DMS114 treated with DMSO at 0.1 percent for 48 hours (cell line): ENCODE data around the gene TBPL1.
A peak's percentile ranks its signal among the peaks of the same experiment; 100 is the strongest.
"Not testable (repeated sequence)": the region's sequence is repeated elsewhere in the genome, so short reads cannot be mapped to it uniquely, and the experiment has no call there.

Experiments used
- DNase-seq: peaks from one replicate; lab custom pipeline; 2025; ENCODE audit not compliant: unreplicated experiment; lab: John Stamatoyannopoulos, UW

TBPL1 gene

GRCh38 chr6:133952815-133953633, at the start of gene TBPL1:
TBPL1 (plus strand) TSS chr6:133953224; CDS start chr6:133980126, 26,902 bp downstream.
- peak; percentile 77 for DNase-seq

- no peak for DNase-seq
Measured at GRCh38 chr6:133903855-133904254, 49.2 kb upstream of the TBPL1 start.

- DNase-seq: no peak
Measured at GRCh38 chr6:133906050-133906449, 47.0 kb upstream of the TBPL1 start.

GRCh38 chr6:133916650-133917151, 36.3 kb upstream of the TBPL1 start:
- peak; percentile 31 for DNase-seq

GRCh38 chr6:133917781-133918180, 35.2 kb upstream of the TBPL1 start:
- DNase-seq: no peak

- DNase-seq: no peak
Measured at GRCh38 chr6:133918208-133918930, 34.7 kb upstream of the TBPL1 start.

- DNase-seq: no peak
Measured at GRCh38 chr6:133919362-133919761, 33.7 kb upstream of the TBPL1 start.

GRCh38 chr6:133921249-133921859, 31.7 kb upstream of the TBPL1 start:
- peak; percentile 25 for DNase-seq

GRCh38 chr6:133923938-133924593, 29.0 kb upstream of the TBPL1 start:
- peak; percentile 64 for DNase-seq

GRCh38 chr6:133931221-133931620, 21.8 kb upstream of the TBPL1 start:
- not testable (repeated sequence) for DNase-seq

- DNase-seq: not testable (repeated sequence)
Measured at GRCh38 chr6:133936352-133936751, 16.7 kb upstream of the TBPL1 start.

GRCh38 chr6:133937909-133938308, 15.1 kb upstream of the TBPL1 start:
- no peak for DNase-seq

GRCh38 chr6:133938533-133938932, 14.5 kb upstream of the TBPL1 start:
- DNase-seq: no peak

- no peak for DNase-seq
Measured at GRCh38 chr6:133939778-133940667, 13.0 kb upstream of the TBPL1 start.

- no peak for DNase-seq
Measured at GRCh38 chr6:133945158-133945557, 7.9 kb upstream of the TBPL1 start.

- no peak for DNase-seq
Measured at GRCh38 chr6:133947302-133947900, 5.6 kb upstream of the TBPL1 start.

- no peak for DNase-seq
Measured at GRCh38 chr6:133948472-133948871, 4.6 kb upstream of the TBPL1 start.

- DNase-seq: no peak
Measured at GRCh38 chr6:133951227-133951626, 1.8 kb upstream of the TBPL1 start.
